ENCODE data around the gene FRMD7. TPM values are rescaled to one million over a fixed set of nuclear protein-coding genes. Genes with fewer than 3 reads are reported as not detected.

FRMD7 gene
- total and polyA plus RNA-seq, 2 experiments from 2014 or later: not detected

DNA sequence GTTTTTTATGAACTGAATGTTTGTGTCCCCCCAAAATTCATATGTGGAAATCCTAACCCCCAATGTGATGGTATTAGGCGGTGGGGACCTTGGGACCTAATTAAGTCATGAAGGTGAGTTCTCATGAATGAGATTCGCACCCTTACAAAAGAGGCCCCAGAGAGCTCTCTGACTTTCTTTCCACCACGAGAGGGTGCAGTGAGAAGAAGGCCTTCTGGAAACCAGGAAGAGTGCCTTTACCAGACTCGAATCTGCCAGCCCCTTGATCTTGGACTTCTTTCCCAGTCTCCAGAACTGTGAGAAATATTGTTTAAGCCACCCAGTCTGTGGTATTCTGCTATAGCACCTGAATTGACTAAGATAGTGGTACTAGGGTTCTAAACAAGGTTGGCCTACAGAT, 64.0 kb downstream of the FRMD7 start (continued):
- TF ChIP-seq, protein P1, sequence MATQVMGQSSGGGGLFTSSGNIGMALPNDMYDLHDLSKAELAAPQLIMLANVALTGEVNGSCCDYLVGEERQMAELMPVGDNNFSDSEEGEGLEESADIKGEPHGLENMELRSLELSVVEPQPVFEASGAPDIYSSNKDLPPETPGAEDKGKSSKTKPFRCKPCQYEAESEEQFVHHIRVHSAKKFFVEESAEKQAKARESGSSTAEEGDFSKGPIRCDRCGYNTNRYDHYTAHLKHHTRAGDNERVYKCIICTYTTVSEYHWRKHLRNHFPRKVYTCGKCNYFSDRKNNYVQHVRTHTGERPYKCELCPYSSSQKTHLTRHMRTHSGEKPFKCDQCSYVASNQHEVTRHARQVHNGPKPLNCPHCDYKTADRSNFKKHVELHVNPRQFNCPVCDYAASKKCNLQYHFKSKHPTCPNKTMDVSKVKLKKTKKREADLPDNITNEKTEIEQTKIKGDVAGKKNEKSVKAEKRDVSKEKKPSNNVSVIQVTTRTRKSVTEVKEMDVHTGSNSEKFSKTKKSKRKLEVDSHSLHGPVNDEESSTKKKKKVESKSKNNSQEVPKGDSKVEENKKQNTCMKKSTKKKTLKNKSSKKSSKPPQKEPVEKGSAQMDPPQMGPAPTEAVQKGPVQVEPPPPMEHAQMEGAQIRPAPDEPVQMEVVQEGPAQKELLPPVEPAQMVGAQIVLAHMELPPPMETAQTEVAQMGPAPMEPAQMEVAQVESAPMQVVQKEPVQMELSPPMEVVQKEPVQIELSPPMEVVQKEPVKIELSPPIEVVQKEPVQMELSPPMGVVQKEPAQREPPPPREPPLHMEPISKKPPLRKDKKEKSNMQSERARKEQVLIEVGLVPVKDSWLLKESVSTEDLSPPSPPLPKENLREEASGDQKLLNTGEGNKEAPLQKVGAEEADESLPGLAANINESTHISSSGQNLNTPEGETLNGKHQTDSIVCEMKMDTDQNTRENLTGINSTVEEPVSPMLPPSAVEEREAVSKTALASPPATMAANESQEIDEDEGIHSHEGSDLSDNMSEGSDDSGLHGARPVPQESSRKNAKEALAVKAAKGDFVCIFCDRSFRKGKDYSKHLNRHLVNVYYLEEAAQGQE (IDR thresholded peaks at IDR 0.05; ENCODE audit: unreplicated experiment): no peak
- TF ChIP-seq CTCF (conservative IDR thresholded peaks at IDR 0.05; ENCODE audit: low read depth in 2 of 2): no peak
- TF ChIP-seq POLR2AphosphoS5 (IDR thresholded peaks at IDR 0.05; ENCODE audit: low read depth): no peak
- no peak for TF ChIP-seq ZNF114 (CRISPR knock-in tag; IDR thresholded peaks at IDR 0.05)
- TF ChIP-seq EZH2 (IDR thresholded peaks at IDR 0.05; ENCODE audit: low read depth, unreplicated experiment): no peak

DNA sequence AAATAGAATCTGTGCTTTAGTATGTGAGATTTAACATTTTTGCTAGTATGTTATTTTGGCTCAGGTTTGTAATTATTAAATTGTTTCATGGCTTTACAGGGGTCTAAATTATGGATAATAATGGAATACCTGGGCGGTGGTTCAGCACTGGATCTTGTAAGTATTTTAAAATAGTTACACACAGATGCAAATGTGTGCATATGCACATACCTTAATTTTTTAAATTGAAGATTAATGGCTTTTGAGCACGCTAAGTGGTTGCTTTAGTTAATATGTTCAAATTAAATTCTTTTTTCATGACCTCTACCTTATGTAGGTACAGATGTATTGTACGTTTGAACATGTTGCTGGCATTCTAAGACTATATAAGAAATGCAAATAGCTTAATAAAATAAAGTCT, 64.5 kb downstream of the FRMD7 start:
- no peak overlapping the region for H2AFZ ChIP-seq
- no peaks in the 10 kb centered on the region for H3K4me1 ChIP-seq (ENCODE audit: insufficient read depth)
- Mint-ChIP-seq H3K27me3 (ENCODE audit: insufficient read depth, low read depth, poor library complexity) (no peaks in the 10 kb centered on the region), H3K4me3 (no peak overlapping the region), H3K9me3 (no peaks in the 10 kb centered on the region), H3K4me1 (no peaks in the 10 kb centered on the region; the same call in 2 of the 3 replicates), H3K27ac (no peak overlapping the region), H3K36me3 (ENCODE audit: low read depth) (peaks cover 6% of the 10 kb centered on the region; the same call in 1 of the 3 replicates)
- H3F3A ChIP-seq (replicated peaks; ENCODE audit: low read depth): no peaks in the 10 kb centered on the region
- no peak overlapping the region for H3K4me3 ChIP-seq
- no peaks in the 10 kb centered on the region for H3K27me3 ChIP-seq (ENCODE audit: insufficient read depth)
- H3K9me2 ChIP-seq (ENCODE audit: insufficient read depth): no peaks in the 10 kb centered on the region
- no peaks in the 10 kb centered on the region; the same call in 1 of the 2 replicates for H4K20me1 ChIP-seq (replicated peaks; ENCODE audit: insufficient read depth)
- H3K27ac ChIP-seq (ENCODE audit: low read depth): no peak overlapping the region
- DNase-seq (ENCODE audit: low spot score): no peak
- H3K79me2 ChIP-seq (replicated peaks; ENCODE audit: insufficient read depth): 0 out of 2 replicates have a peak, but pooled peaks cover 4% of the 10 kb centered on the region
- no peak for ATAC-seq
- H3K4me2 ChIP-seq: no peak overlapping the region
- H3K36me3 ChIP-seq (ENCODE audit: insufficient read depth): 0 out of 2 replicates have a peak, but pooled peaks cover 3% of the 10 kb centered on the region
- TF ChIP-seq CTCF (conservative IDR thresholded peaks at IDR 0.05; ENCODE audit: low read depth in 2 of 2): no peak
- TF ChIP-seq, protein P2, sequence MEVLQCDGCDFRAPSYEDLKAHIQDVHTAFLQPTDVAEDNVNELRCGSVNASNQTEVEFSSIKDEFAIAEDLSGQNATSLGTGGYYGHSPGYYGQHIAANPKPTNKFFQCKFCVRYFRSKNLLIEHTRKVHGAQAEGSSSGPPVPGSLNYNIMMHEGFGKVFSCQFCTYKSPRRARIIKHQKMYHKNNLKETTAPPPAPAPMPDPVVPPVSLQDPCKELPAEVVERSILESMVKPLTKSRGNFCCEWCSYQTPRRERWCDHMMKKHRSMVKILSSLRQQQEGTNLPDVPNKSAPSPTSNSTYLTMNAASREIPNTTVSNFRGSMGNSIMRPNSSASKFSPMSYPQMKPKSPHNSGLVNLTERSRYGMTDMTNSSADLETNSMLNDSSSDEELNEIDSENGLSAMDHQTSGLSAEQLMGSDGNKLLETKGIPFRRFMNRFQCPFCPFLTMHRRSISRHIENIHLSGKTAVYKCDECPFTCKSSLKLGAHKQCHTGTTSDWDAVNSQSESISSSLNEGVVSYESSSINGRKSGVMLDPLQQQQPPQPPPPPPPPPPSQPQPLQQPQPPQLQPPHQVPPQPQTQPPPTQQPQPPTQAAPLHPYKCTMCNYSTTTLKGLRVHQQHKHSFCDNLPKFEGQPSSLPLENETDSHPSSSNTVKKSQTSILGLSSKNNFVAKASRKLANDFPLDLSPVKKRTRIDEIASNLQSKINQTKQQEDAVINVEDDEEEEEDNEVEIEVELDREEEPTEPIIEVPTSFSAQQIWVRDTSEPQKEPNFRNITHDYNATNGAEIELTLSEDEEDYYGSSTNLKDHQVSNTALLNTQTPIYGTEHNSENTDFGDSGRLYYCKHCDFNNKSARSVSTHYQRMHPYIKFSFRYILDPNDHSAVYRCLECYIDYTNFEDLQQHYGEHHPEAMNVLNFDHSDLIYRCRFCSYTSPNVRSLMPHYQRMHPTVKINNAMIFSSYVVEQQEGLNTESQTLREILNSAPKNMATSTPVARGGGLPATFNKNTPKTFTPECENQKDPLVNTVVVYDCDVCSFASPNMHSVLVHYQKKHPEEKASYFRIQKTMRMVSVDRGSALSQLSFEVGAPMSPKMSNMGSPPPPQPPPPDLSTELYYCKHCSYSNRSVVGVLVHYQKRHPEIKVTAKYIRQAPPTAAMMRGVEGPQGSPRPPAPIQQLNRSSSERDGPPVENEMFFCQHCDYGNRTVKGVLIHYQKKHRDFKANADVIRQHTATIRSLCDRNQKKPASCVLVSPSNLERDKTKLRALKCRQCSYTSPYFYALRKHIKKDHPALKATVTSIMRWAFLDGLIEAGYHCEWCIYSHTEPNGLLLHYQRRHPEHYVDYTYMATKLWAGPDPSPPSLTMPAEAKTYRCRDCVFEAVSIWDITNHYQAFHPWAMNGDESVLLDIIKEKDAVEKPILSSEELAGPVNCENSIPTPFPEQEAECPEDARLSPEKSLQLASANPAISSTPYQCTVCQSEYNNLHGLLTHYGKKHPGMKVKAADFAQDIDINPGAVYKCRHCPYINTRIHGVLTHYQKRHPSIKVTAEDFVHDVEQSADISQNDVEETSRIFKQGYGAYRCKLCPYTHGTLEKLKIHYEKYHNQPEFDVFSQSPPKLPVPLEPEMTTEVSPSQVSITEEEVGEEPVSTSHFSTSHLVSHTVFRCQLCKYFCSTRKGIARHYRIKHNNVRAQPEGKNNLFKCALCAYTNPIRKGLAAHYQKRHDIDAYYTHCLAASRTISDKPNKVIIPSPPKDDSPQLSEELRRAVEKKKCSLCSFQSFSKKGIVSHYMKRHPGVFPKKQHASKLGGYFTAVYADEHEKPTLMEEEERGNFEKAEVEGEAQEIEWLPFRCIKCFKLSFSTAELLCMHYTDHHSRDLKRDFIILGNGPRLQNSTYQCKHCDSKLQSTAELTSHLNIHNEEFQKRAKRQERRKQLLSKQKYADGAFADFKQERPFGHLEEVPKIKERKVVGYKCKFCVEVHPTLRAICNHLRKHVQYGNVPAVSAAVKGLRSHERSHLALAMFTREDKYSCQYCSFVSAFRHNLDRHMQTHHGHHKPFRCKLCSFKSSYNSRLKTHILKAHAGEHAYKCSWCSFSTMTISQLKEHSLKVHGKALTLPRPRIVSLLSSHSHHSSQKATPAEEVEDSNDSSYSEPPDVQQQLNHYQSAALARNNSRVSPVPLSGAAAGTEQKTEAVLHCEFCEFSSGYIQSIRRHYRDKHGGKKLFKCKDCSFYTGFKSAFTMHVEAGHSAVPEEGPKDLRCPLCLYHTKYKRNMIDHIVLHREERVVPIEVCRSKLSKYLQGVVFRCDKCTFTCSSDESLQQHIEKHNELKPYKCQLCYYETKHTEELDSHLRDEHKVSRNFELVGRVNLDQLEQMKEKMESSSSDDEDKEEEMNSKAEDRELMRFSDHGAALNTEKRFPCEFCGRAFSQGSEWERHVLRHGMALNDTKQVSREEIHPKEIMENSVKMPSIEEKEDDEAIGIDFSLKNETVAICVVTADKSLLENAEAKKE (CRISPR knock-in tag; IDR thresholded peaks at IDR 0.05): no peak
- TF ChIP-seq, protein P3, sequence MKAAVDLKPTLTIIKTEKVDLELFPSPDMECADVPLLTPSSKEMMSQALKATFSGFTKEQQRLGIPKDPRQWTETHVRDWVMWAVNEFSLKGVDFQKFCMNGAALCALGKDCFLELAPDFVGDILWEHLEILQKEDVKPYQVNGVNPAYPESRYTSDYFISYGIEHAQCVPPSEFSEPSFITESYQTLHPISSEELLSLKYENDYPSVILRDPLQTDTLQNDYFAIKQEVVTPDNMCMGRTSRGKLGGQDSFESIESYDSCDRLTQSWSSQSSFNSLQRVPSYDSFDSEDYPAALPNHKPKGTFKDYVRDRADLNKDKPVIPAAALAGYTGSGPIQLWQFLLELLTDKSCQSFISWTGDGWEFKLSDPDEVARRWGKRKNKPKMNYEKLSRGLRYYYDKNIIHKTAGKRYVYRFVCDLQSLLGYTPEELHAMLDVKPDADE (IDR thresholded peaks at IDR 0.05): no peak
- no peak for TF ChIP-seq CREB1 (CRISPR knock-in tag; IDR thresholded peaks at IDR 0.05; ENCODE audit: low read depth)
- no peak for TF ChIP-seq POLR2AphosphoS5 (IDR thresholded peaks at IDR 0.05; ENCODE audit: low read depth)
- no peak for TF ChIP-seq STAT1 (IDR thresholded peaks at IDR 0.05; ENCODE audit: unreplicated experiment)
- no peak for TF ChIP-seq ZNF114 (CRISPR knock-in tag; IDR thresholded peaks at IDR 0.05)

Measured in GM23338 (cell line).